NCI-H2171 (cell line): ENCODE data around the gene CDKN1C.

Experiments used
- DNase-seq: peaks from one replicate; lab custom pipeline; 2025; lab: John Stamatoyannopoulos, UW

The CDKN1C gene

GRCh38 chr11:2923446-2924375 lies 38.1 kb upstream of the CDKN1C start:
- DNase-seq: no peak

DNA sequence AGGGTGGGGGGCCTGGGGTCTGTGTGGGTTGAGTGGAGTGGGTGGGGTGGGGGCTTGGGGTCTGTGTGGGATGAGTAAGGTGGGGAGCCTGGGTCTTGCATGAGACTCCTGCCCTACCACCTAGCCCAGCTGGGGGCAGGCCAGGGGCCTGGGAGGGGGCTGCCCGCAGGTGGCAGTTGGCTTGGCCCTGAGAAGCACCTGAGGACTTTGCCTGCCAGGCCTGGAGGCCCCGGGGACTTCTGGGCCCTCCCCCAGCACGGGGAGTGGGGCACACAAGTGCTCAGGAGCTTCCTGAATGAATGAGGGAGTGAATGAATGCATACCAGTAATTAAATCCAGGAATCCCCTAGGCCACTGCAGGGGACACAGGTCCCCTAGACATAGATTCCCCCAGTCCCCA lies 37.1 kb upstream of the CDKN1C start:
- DNase-seq: no peak

DNA sequence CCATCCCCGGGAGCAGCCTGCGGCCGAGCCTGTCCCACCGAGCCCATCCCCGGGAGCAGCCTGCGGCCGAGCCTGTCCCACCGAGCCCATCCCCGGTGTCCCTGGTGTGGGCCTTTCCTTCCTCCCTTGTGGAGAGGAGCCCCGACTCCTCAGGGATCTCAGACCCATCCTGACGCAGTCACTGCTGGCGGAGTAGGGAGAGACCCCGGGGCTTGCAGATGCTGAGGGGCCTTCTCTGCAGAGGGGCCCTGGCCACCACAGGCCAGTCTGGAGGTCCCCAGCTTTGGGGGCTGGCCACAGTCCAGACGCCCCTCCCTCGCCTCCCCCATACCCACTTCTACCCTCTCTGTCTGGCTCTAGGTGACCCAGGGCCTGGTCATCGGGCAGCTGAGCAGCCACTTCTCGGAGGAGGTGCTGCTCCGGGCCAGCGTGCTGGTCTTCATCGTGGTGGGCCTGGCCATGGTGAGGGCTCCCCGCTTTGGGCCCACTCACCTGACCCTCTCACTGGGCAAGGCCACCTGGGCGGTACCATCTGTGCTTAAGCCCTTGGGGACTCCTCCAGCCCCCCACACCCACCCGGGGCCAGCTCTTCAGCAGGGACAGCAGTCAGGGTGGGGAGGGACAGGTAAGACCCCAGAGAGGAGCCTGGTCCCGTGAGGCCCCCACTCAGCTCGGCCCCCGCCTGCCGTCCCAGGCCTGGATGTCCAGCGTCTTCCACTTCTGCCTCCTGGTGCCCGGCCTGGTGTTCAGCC lies 36.3 kb upstream of the CDKN1C start:
- DNase-seq: no peak

- DNase-seq: no peak
Measured at GRCh38 chr11:2921261-2921660, 35.7 kb upstream of the CDKN1C start.

DNA sequence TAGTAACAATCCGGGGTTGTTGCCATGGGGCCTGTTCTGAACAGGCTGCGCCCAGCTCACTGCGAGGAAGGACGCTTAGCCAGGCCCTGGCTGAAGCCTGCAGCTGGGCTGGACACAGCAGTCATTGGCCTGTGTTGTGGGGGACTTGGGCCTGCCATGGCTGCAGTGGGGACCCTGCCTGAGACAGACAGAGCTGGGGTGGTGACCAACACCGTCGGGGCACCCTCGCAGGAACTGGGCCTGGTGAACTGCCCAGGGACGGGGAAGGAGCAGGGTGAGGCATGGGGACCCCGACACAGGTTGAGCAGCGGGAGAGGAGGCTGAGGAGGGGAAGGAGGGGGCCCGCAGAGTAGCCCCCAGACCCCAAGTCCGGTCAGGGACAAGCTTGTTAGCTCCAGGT lies 34.8 kb upstream of the CDKN1C start:
- DNase-seq: no peak

DNA sequence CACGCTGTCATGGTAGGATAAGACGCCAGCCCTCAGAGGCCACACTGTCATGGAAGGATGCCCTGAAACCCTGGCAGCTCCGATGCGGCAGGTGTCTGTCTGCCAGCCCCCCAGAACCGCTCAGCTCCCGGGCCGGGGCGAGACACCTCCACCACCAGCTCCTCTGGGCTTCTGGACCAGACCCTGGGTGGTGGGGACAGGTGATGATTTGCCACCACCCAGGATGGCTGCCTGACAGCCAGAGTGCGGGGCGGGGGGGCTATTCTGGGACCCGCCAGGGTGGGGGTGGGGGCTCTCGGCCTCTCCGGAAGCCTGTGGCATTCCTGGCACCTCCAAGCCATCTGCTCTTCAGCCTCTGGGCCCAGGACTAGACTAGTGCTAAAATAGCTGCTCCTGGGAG lies 34.3 kb upstream of the CDKN1C start:
- no peak for DNase-seq

DNA sequence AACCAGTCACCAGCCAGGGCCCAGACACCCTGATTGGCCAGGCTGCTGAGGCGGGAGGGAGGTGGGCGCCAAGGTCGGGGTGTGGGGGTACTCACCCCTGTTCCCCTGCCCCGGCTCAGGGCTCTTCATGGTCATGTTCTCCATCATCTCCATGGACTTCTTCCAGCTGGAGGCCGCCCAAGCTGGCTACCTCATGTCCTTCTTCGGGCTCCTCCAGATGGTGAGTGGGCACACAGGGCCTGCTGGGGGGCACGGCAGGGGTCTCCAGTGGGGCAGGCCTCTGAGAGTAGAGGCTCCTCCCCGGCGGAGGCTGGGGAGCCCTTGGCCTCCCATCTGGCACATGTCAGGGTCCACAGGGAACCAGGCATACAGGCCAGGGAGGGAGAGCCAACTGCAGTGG lies 33.6 kb upstream of the CDKN1C start:
- no peak for DNase-seq

GRCh38 chr11:2917842-2918490 lies 32.4 kb upstream of the CDKN1C start:
- DNase-seq: no peak

DNA sequence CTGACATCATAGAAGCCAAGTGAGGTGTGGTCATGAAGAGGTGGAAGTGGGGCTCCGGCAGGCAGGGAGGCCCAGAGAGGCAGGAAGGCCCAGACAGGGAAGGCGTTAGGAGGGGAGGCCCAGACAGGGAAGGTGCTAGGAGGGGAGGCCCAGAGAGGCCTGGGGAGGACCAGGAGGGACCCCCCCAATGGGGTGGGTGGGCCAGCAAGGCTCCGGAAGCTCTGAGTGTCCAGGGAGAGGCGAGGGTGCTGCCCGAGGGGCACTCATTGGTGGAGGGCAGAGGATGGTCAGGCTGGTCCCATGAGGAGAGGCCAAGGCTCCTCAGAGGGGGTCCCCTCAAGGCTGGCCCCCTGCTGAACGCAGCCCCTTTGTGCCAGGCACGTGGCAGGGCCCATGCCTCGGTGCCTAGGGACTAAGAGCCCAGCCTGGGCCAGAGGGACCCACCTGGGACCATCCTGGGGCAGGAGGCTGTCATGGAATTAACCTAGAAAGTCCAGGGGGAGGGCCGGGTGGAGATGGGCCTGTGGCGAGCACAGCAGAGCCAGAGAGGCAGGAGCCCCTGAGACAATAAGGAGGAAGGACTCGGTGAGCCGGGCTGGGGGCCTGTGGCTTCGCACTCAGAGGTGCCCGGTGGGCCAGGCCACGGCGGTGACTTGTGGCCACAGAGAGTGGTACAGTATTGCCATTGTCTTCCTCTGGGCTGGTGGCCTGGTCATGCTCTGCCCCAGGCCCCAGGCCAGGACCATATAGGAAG lies 31.5 kb upstream of the CDKN1C start:
- no peak for DNase-seq

GRCh38 chr11:2916114-2916891 lies 30.7 kb upstream of the CDKN1C start:
- DNase-seq: no peak

GRCh38 chr11:2915473-2915872 lies 29.9 kb upstream of the CDKN1C start:
- no peak for DNase-seq

DNA sequence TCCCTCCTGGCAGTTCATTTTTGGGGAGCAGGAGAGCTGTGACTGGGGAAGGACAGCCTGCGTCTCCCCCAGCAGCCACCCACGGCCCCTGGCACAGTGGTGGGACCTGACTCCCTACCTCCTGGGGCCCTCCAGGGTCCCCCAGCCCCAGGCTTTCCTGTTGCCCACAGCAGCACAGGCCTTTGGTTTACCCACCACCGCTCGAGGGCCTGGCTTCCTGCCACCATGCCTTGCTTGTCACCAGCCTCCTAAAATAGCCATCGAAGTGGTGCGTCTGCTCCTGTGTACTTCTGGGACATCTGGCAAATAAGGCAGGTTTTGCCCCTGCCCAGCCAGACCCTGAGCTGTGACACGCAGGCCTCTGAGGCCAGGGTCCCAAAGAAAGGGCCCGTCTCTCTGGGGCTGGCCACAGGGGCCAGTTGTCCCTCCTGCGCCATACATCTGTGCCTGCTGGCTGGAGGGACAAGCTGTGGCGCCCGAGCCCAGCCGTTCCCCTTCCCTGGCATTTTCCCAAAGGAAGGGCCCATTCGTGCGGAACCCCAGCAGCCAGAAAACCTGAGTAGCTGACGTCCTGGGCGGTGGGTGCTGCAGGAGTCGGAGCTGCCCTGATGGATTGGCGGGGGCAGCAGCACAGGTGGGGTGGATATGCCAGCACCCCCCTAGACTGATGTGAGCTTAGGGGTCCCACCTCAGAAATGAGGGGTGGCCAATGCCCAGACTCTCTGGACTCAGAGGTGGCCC lies 29.1 kb upstream of the CDKN1C start:
- no peak for DNase-seq

GRCh38 chr11:2913776-2914175 lies 28.2 kb upstream of the CDKN1C start:
- no peak for DNase-seq

DNA sequence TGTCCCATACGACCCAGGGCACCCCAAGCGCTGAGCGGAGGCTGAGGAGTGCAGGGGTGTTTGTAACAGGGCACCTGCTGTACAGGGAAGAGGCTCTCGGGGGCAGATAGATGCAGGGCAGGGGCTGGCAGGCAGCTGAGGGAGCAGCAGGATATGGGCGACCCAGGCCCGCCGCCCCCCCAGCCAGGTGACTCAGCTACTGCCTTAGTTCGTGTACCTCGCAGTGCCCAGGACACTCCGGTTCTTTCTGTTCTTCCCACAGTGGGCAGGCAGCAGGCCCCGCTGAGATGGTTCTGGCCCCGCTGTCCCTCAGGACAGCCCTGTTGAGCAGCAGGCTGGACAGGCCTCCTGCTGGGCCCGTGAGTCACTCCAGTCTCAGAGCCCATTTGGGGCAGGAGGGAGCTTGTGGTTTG lies 27.4 kb upstream of the CDKN1C start:
- no peak for DNase-seq

DNA sequence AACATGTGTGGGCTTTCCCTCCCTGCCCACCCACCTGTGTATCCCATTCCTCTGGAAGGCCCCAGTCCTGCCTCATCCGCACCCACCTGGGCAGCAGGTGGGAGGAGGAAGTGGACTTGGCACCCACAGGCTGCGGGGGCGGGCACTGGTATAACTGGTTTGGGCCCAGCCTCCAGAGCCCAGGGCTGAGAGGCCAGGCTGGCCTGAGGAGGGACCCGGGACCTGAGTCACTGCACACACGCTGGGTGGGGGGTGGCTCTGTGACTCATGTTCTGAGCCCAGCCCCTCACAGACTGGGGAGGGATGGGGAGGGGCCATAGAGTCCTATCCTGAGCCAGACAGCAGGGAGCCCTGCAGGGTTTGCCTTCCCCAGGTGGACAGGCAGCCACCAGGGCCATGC lies 26.9 kb upstream of the CDKN1C start:
- DNase-seq: no peak

DNA sequence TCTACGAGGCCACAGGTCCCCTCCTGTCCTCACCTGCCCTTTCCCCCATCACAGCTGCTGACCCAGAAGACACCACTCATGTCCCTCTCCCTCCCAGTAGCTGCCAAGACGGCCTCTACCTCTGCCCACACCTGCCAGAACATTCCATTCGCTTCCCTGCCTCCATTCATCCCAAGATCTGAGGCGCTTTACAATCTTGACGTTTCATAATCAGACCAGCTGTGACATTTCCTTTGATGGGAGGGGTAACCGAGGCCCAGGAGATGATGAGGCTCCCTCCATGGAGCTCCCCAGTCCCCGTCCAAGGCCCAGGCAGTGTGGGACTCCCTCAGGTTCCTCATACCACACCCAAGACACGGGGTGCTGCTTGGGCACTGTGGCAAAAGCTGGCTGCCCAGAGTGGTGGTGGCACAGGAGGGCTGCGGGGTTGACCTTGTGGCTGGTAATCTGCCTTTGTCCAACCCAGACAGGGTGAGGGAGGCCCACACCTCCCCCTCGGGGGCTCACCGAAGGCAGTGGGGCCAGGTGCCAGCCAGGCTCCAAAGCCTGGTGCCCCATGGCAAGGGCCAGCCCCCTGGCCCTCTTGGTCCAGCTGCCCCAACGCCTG lies 26.3 kb upstream of the CDKN1C start:
- DNase-seq: no peak

- DNase-seq: no peak
Measured at GRCh38 chr11:2911088-2911784, 25.7 kb upstream of the CDKN1C start.

DNA sequence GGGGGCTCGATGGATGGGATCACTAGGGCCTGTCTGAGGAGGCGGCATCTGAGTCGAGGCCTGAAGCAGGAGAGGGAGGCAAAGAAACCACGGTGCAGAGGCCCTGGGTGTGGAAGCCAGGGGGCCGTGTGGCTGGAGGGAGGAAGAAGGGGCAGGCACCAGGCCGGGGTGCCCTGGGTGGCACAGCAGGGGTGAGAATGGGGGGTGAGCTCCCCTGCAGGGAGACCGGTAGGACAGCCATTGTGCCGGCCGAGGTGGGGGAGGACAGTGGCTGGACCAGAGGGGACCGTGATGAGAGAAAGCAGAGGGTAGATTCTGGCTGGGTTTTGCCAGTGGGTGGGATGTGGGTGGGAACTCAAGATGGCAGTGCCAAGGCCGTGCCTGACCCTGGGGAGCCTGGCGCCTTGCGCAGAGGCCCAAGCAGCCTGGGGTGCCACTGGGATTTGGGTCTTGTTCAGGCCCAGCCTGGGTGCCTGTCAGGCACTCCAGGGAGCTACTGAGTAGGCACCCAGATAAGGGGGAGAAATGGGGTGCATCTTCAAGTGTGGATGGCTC lies 24.9 kb upstream of the CDKN1C start:
- no peak for DNase-seq
